Gastroesophageal sphincter (tissue), 3 donors: Measurements from ENCODE around the gene KIFAP3.

ENCODE experiments used
- POLR2A ChIP-seq, 2 donors: fragments of 450-650 bp; IDR thresholded peaks; one replicate each; pipeline ENCODE4 v1.6.1; 2017; ENCODE audit warnings: antibody characterized with exemption in 2 of 2, mild to moderate bottlenecking in 2 of 2, moderate library complexity in 1 of 2
- TF ChIP-seq, protein P1 (sequence below), 4 experiments: fragments of 200-600 bp in 2 of 4; fragments of 450-650 bp in 2 of 4; sonication (generic) in 1 of 4; IDR thresholded peaks; one replicate each; pipeline ENCODE4 v1.5.1; 2017 to 2019; ENCODE audit warnings: antibody characterized with exemption in 4 of 4, mild to moderate bottlenecking in 2 of 4, moderate library complexity in 2 of 4

DNA sequence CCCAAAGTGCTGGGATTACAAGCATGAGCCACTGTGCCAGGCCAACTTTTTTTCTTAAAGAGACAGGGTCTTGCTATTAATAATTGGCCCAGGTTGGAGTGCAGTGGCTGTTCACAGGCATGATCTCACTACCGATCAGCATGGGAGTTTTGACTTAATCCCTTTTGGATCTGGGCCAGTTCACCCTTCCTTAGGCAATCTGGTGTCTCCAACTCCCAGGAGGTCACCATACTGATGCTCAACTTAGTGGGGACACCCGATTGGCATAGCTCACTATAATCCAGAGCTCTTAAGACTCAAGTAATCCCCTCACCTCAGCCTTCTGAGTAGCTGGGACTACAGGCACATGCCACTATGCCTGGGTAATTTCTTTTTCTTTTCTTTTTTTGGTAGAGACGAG, 116.6 kb downstream of the KIFAP3 start:
- TF ChIP-seq, protein P1, sequence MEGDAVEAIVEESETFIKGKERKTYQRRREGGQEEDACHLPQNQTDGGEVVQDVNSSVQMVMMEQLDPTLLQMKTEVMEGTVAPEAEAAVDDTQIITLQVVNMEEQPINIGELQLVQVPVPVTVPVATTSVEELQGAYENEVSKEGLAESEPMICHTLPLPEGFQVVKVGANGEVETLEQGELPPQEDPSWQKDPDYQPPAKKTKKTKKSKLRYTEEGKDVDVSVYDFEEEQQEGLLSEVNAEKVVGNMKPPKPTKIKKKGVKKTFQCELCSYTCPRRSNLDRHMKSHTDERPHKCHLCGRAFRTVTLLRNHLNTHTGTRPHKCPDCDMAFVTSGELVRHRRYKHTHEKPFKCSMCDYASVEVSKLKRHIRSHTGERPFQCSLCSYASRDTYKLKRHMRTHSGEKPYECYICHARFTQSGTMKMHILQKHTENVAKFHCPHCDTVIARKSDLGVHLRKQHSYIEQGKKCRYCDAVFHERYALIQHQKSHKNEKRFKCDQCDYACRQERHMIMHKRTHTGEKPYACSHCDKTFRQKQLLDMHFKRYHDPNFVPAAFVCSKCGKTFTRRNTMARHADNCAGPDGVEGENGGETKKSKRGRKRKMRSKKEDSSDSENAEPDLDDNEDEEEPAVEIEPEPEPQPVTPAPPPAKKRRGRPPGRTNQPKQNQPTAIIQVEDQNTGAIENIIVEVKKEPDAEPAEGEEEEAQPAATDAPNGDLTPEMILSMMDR (IDR thresholded peaks at IDR 0.05) = no peak
- TF ChIP-seq POLR2A (IDR thresholded peaks at IDR 0.05) = no peak
